ENCODE results near the gene IGSF8.
"Not testable (repeated sequence)": the region's sequence is repeated elsewhere in the genome, so short reads cannot be mapped to it uniquely, and the experiment has no call there.

IGSF8 gene

GRCh38 chr1:160116283-160117147 is 18.1 kb upstream of the IGSF8 start:
- in situ Hi-C loops (cut with MboI; ENCODE audit: low pct_unique_long_range_greater_than_20kb, low sequenced_read_pairs, unreplicated experiment) = no loop called here

GRCh38 chr1:160115545-160116282 is 17.3 kb upstream of the IGSF8 start, which contains the start of gene ATP1A2:
Gene ATP1A2 (plus strand): TSS chr1:160115759. CDS start chr1:160115862, 103 bp downstream.
- no peak for DNase-seq (ENCODE audit: low spot score)
- in situ Hi-C loops (cut with MboI; ENCODE audit: low pct_unique_long_range_greater_than_20kb, low sequenced_read_pairs, unreplicated experiment) = no loop called here
- TF ChIP-seq CTCF (IDR thresholded peaks at IDR 0.05; ENCODE audit: extremely low read depth, insufficient read depth, missing control alignments) = no peak

More at GRCh38 chr1:160116283-160117147, 18.1 kb upstream of the IGSF8 start:
- TF ChIP-seq CTCF (IDR thresholded peaks at IDR 0.05; ENCODE audit: extremely low read depth, insufficient read depth, missing control alignments) = no peak
- DNase-seq (ENCODE audit: low spot score) = no peak

DNA sequence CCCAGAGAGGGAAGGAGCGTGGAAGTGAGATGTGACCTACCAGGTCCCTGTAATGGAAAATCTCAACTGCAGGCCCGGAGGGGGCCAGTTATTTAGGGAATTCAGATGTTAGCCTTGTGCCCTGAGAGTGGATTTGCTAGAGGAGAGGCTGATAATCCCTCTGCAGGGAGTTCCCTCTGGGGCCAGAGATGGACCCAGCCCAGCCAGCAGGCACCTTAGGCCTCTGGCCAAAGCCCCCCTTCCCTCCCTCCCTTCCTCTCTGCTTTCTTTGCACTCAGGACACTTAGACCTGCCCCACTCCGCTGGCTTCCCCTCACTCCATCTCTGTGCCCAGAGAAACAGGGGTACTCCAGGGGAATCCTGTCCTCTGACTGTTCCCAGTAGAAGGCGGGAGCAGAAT is 15.7 kb upstream of the IGSF8 start:
- no peak for DNase-seq (ENCODE audit: low spot score)
- TF ChIP-seq CTCF (IDR thresholded peaks at IDR 0.05; ENCODE audit: extremely low read depth, insufficient read depth, missing control alignments) = no peak
- in situ Hi-C loops (cut with MboI; ENCODE audit: low pct_unique_long_range_greater_than_20kb, low sequenced_read_pairs, unreplicated experiment) = no loop called here

DNA sequence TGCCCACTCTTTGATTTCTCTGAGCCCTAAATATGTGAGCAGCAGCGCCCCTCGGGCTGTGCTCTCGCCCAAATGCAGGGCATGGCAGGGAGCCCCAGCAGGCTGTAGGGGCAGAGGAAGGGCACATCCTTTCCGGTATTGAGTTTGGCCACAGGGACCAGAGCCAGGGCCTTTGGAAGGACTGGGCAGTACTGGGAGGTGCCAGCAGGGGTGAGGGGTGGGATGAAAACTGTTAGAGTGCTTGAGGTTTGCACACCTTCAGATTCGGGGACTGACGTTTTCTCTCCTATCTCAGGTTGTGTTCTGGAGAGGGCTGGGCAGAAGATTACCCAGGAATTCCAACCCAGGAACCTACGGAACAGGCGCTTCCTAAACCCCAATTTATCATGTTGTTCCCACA is 15.0 kb upstream of the IGSF8 start:
- no peak for DNase-seq (ENCODE audit: low spot score)
- in situ Hi-C loops (cut with MboI; ENCODE audit: low pct_unique_long_range_greater_than_20kb, low sequenced_read_pairs, unreplicated experiment) = no loop called here
- TF ChIP-seq CTCF (IDR thresholded peaks at IDR 0.05; ENCODE audit: extremely low read depth, insufficient read depth, missing control alignments) = no peak

GRCh38 chr1:160112357-160112756 is 13.9 kb upstream of the IGSF8 start:
- no peak for DNase-seq (ENCODE audit: low spot score)
- in situ Hi-C loops (cut with MboI; ENCODE audit: low pct_unique_long_range_greater_than_20kb, low sequenced_read_pairs, unreplicated experiment) = no loop called here
- no peak for TF ChIP-seq CTCF (IDR thresholded peaks at IDR 0.05; ENCODE audit: extremely low read depth, insufficient read depth, missing control alignments)

DNA sequence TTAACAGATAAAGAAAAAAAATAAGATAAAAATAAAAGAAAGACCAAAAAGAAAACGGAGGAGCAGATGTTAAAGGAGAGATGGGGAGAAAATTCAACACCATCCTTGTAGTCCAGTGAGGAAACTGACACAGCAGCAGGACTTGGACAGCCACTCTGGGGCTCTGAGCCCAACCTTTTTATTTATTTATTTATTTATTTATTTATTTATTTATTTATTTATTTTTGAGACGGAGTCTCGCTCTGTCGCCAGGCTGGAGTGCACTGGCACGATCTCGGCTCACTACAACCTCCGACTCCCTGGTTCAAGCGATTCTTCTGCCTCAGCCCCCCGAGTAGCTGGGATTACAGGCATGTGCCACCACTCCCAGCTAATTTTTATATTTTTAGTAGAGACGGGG is 13.0 kb upstream of the IGSF8 start:
- in situ Hi-C loops (cut with MboI; ENCODE audit: low pct_unique_long_range_greater_than_20kb, low sequenced_read_pairs, unreplicated experiment); DNase-seq (ENCODE audit: low spot score): not testable (repeated sequence)

DNA sequence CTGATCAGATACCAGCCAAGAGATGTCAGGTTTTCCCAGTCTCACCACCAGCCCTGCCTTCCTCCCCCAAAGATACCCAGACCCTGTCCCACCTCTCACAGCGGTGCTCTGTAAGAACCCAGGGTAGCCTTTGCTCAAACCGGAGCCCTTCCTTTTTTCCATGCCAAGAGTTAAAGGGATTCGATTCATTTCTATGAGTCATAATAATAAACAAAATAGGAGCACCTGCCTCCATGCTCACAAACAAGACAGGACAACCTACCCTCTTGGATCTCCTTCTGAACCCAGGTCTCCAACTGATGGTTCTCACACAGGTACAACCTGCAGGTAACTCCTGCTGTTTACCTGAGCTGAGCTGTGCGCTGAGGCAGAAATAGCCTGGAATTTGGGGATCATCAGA is 11.3 kb upstream of the IGSF8 start:
- no peak for TF ChIP-seq CTCF (IDR thresholded peaks at IDR 0.05; ENCODE audit: extremely low read depth, insufficient read depth, missing control alignments)
- no peak for DNase-seq (ENCODE audit: low spot score)
- in situ Hi-C loops (cut with MboI; ENCODE audit: low pct_unique_long_range_greater_than_20kb, low sequenced_read_pairs, unreplicated experiment) = no loop called here

All from GM13977 (cell line).